Measurements from ENCODE around the gene DUS3L. TPM values are rescaled to one million over a fixed set of nuclear protein-coding genes. Genes with fewer than 3 reads are reported as not detected.

The DUS3L gene
- 100 to 1,000 TPM; 116 to 140 (median 128) TPM for total RNA-seq
- 35.3 TPM for total RNA-seq (2013)

- H3K36me3 Mint-ChIP-seq, result no peaks in the 10 kb centered on the region
- Histone ChIP-seq H3K9me3 (ENCODE audit: control insufficient read depth, insufficient read depth, low read length) (no peaks in the 10 kb centered on the region), H3K4me3 (ENCODE audit: low read length) (peak within 1 kb of the TSS; percentile 96), H3K4me1 (ENCODE audit: control insufficient read depth, insufficient read depth, low read length) (peaks cover 18% of the 10 kb centered on the region), H3K27ac (ENCODE audit: low read length) (peak within 1 kb of the TSS; percentile 99), H3K27me3 (ENCODE audit: control insufficient read depth, insufficient read depth, low read length) (no peaks in the 10 kb centered on the region), H3K36me3 (ENCODE audit: control insufficient read depth, insufficient read depth, low read length) (peaks cover 37% of the 10 kb centered on the region)
- no peaks in the 10 kb centered on the region for H3K9me3 Mint-ChIP-seq
- peak within 1 kb of the TSS; percentile 100 for H3K4me3 Mint-ChIP-seq
- peaks cover 14 to 22% of the 10 kb centered on the region in 2 donors for H3K4me1 Mint-ChIP-seq
- H3K27ac Mint-ChIP-seq, result peak within 1 kb of the TSS; percentile 100
- intact Hi-C loops (cut with micrococcal nuclease), result loop anchor here (1.0 to 2.0 kb wide), 3 partner anchors 70 to 113 kb away; partner anchors contain the start of genes CATSPERD, HSD11B1L, LONP1 and MICOS13
- H3K27me3 Mint-ChIP-seq (ENCODE audit: low read depth in 2 of 2), result peaks cover 0 to 3% of the 10 kb centered on the region in 2 donors
- TF ChIP-seq CTCF (IDR thresholded peaks at IDR 0.05), result no peak
- ATAC-seq, result peak; percentile 90 to 98 (median 92)
- WGBS (ENCODE audit: insufficient coverage), result 12% methylated on average over 72 of the region's 72 CpGs
- peak; percentile 95 to 98 for DNase-seq
Measured at GRCh38 chr19:5790559-5791520, at the start of gene DUS3L. DUS3L (minus strand) TSS chr19:5791163; CDS start chr19:5791141, 22 bp downstream.

- Histone ChIP-seq H3K9me3 (ENCODE audit: control insufficient read depth, insufficient read depth, low read length) (no peaks in the 10 kb centered on the region), H3K4me1 (ENCODE audit: control insufficient read depth, insufficient read depth, low read length) (peaks cover 4% of the 10 kb centered on the region), H3K27ac (ENCODE audit: low read length) (no peak within 1 kb of the TSS), H3K36me3 (ENCODE audit: control insufficient read depth, insufficient read depth, low read length) (no peaks in the 10 kb centered on the region), H3K4me3 (ENCODE audit: low read length) (no peak within 1 kb of the TSS), H3K27me3 (ENCODE audit: control insufficient read depth, insufficient read depth, low read length) (no peaks in the 10 kb centered on the region)
- Mint-ChIP-seq H3K4me3 (no peak within 1 kb of the TSS), H3K4me1 (no peaks in the 10 kb centered on the region), H3K27ac (no peak within 1 kb of the TSS), H3K36me3 (no peaks in the 10 kb centered on the region), H3K27me3 (ENCODE audit: low read depth in 2 of 2) (no peaks in the 10 kb centered on the region), H3K9me3 (no peaks in the 10 kb centered on the region)
- ATAC-seq (no peak), DNase-seq (no peak)
- no peak for TF ChIP-seq CTCF (IDR thresholded peaks at IDR 0.05)
- WGBS (ENCODE audit: insufficient coverage), result 58% methylated on average over 8 of the region's 9 CpGs
- intact Hi-C loops (cut with micrococcal nuclease), result no loop called here
Measured at GRCh38 chr19:5839065-5840017, 48.4 kb upstream of the DUS3L start, which contains the start of gene FUT6. FUT6 (minus strand) TSS chr19:5839702; CDS start chr19:5832567, 7,135 bp downstream.

GRCh38 chr19:5838353-5839064, 47.5 kb upstream of the DUS3L start:
- Histone ChIP-seq H3K4me1 (ENCODE audit: control insufficient read depth, insufficient read depth, low read length) (peaks cover 4% of the 10 kb centered on the region), H3K36me3 (ENCODE audit: control insufficient read depth, insufficient read depth, low read length) (no peaks in the 10 kb centered on the region), H3K4me3 (ENCODE audit: low read length) (no peak overlapping the region), H3K27me3 (ENCODE audit: control insufficient read depth, insufficient read depth, low read length) (no peaks in the 10 kb centered on the region), H3K27ac (ENCODE audit: low read length) (no peak overlapping the region), H3K9me3 (ENCODE audit: control insufficient read depth, insufficient read depth, low read length) (no peaks in the 10 kb centered on the region)
- no peak for DNase-seq
- Mint-ChIP-seq H3K27ac (no peak overlapping the region), H3K4me3 (no peak overlapping the region), H3K9me3 (no peaks in the 10 kb centered on the region), H3K36me3 (no peaks in the 10 kb centered on the region), H3K4me1 (no peaks in the 10 kb centered on the region), H3K27me3 (ENCODE audit: low read depth in 2 of 2) (no peaks in the 10 kb centered on the region)
- TF ChIP-seq CTCF (IDR thresholded peaks at IDR 0.05), result no peak
- ATAC-seq, result no peak
- intact Hi-C loops (cut with micrococcal nuclease), result no loop called here
- 34% methylated on average over 18 of the region's 20 CpGs for WGBS (ENCODE audit: insufficient coverage)
